ENCODE results near the gene RSPRY1. TPM values are rescaled to one million over a fixed set of nuclear protein-coding genes. Genes with fewer than 3 reads are reported as not detected.

RSPRY1 gene
- total RNA-seq, 1 experiment from 2014 or later, result 24.9 TPM

- CTCF ChIA-PET, result no interaction called here
- H3K36me3 ChIP-seq (ENCODE audit: control insufficient read depth in 1 of 2, insufficient read depth in 2 of 2, low read length in 2 of 2), result peaks cover 0 to 13% of the 10 kb centered on the region in 2 experiments; a peak in 2 of 4 replicates
These were observed 56.5 kb downstream of the RSPRY1 start for GRCh38 chr16:57242650-57243049.

More at GRCh38 chr16:57242650-57243049, 56.5 kb downstream of the RSPRY1 start:
- Histone ChIP-seq H3K27me3 (ENCODE audit: insufficient read depth, low read length) (no peaks in the 10 kb centered on the region), H3K9ac (ENCODE audit: low read length) (no peak overlapping the region), H4K20me1 (ENCODE audit: insufficient read depth) (no peaks in the 10 kb centered on the region), H2AFZ (ENCODE audit: low read depth, low read length, poor library complexity, severe bottlenecking) (no peak overlapping the region), H3K4me2 (ENCODE audit: low read length) (no peak overlapping the region), H3K4me3 (replicated peaks in 1 of 2; ENCODE audit: low read depth in 1 of 2, low read length in 2 of 2) (no peak overlapping the region), H3K9me3 (ENCODE audit: control insufficient read depth in 1 of 2, insufficient read depth in 1 of 2, low read depth in 1 of 2, low read length in 2 of 2) (no peaks in the 10 kb centered on the region), H3K4me1 (ENCODE audit: control insufficient read depth in 1 of 2, insufficient read depth in 2 of 2, low read length in 2 of 2) (peaks cover 10 to 15% of the 10 kb centered on the region in 2 experiments), H3K27ac (ENCODE audit: low read depth, low read length) (no peak overlapping the region), H3K9me2 (ENCODE audit: insufficient read depth) (no peaks in the 10 kb centered on the region), H3K79me2 (ENCODE audit: insufficient read depth, low read length) (peaks cover 5% of the 10 kb centered on the region; the same call in 1 of the 2 replicates)
- ATAC-seq, result no peak
- RAD21 ChIA-PET (ENCODE audit: low non-redundant PET in 1 of 2, low total read pairs in 2 of 2, uncharacterized antibody in 2 of 2, unreplicated experiment in 2 of 2), result no interaction called here
- DNase-seq (ENCODE audit: low read depth, low spot score), result no peak
- no TSS peak for BruUV-seq (replicated peaks)
- no peak for TF ChIP-seq POLR2A (IDR thresholded peaks at IDR 0.05; ENCODE audit: borderline replicate concordance, extremely low read depth, insufficient read depth, insufficient read length)
- no peak for TF ChIP-seq EGR1 (IDR thresholded peaks at IDR 0.05; ENCODE audit: low read depth)
- TF ChIP-seq SP1 (IDR thresholded peaks at IDR 0.05; ENCODE audit: low read depth), result no peak
- TF ChIP-seq CTCF (IDR thresholded peaks at IDR 0.05 in 2 of 3, conservative IDR thresholded peaks at IDR 0.05 in 1 of 3; ENCODE audit: borderline replicate concordance in 1 of 3, insufficient read depth in 1 of 3, low read depth in 2 of 3, low read length in 2 of 3), result no peak
- no peak for TF ChIP-seq EZH2 (IDR thresholded peaks at IDR 0.05)
- no peak for TF ChIP-seq JUND (IDR thresholded peaks at IDR 0.05)
- no peak for TF ChIP-seq ZBTB33 (IDR thresholded peaks at IDR 0.05; ENCODE audit: extremely low read depth, insufficient replicate concordance, low read length)
- TF ChIP-seq SRF (IDR thresholded peaks at IDR 0.05; ENCODE audit: low read depth), result no peak
- intact Hi-C loops (cut with micrococcal nuclease), result no loop called here
- POLR2A ChIA-PET, result no interaction called here

Measured in HCT116 (cell line).